GM19372 (cell line): Measurements from ENCODE around the gene COMP.
"Not testable (repeated sequence)": the region's sequence is repeated elsewhere in the genome, so short reads cannot be mapped to it uniquely, and the experiment has no call there.

Experiments used
- ATAC-seq: cut with Tn5 transposase; IDR thresholded peaks from one replicate; pipeline ENCODE4 v1.9.1; 2021; ENCODE audit warnings: mild to moderate bottlenecking, low read depth, moderate library complexity; ENCODE audit not compliant: unreplicated experiment

Gene COMP

GRCh38 chr19:18733762-18734332 lies 57.3 kb downstream of the COMP start:
- not testable (repeated sequence) for ATAC-seq

- ATAC-seq = no peak
Observed at GRCh38 chr19:18733196-18733647, 57.9 kb downstream of the COMP start.
